K562 (cell line): ENCODE results near the gene CDT1.

Experiments used
- ATF1 ChIP-seq, 2 experiments: fragments of 450-650 bp in 1 of 2; IDR thresholded peaks; 2 replicates each; pipeline ENCODE4 v1.6.1; 2016; ENCODE audit warnings: missing compliant biosample characterization in 1 of 2, missing genetic modification characterization in 1 of 2
- ATF3 ChIP-seq, 2 experiments: fragments of 450-650 bp in 1 of 2; sonication (generic) in 1 of 2; formaldehyde crosslinking in 1 of 2; IDR thresholded peaks in 1 of 2; conservative IDR thresholded peaks in 1 of 2; 2 replicates each; pipeline versions ENCODE4 v1.6.1 to v1.8.1; 2016 to 2023; ENCODE audit warnings: mild to moderate bottlenecking in 2 of 2, moderate library complexity in 2 of 2, inconsistent platforms in 1 of 2, missing genetic modification reagents in 1 of 2
- CTCF ChIP-seq, 3 experiments: IDR thresholded peaks in 2 of 3; conservative IDR thresholded peaks in 1 of 3; 2 replicates each; pipeline ENCODE4 v1.5.1; 2011 to 2012; ENCODE audit warnings: low read length in 3 of 3, mild to moderate bottlenecking in 3 of 3, control low read depth in 2 of 3, improper control_type of control experiment in 1 of 3, inconsistent platforms in 1 of 3, low read depth in 1 of 3, mixed read lengths in 1 of 3, moderate library complexity in 1 of 3; ENCODE audit not compliant: insufficient read depth in 2 of 3
- CUX1 ChIP-seq: fragments of 200-800 bp; sonication (Bioruptor generic); IDR thresholded peaks from 2 replicates; pipeline ENCODE4 v1.6.1; 2016; ENCODE audit warnings: missing genetic modification characterization, missing compliant biosample characterization
- MYNN ChIP-seq, 2 experiments: sonication (generic); formaldehyde crosslinking in 1 of 2; IDR thresholded peaks; 2 replicates each; pipeline versions ENCODE4 v1.5.0 to v1.6.1; 2016 to 2020; ENCODE audit warnings: antibody characterized with exemption in 1 of 2, missing genetic modification reagents in 1 of 2
- NONO ChIP-seq, 2 experiments: fragments of 200-400 bp in 1 of 2; fragments of 450-650 bp in 1 of 2; formaldehyde crosslinking in 1 of 2; IDR thresholded peaks; 2 replicates each; pipeline ENCODE4 v1.6.1; 2017; ENCODE audit warnings: low read depth in 2 of 2, mild to moderate bottlenecking in 2 of 2, moderate library complexity in 2 of 2, low read length in 1 of 2
- NRF1 ChIP-seq, 2 experiments: fragments of 450-650 bp; IDR thresholded peaks in 1 of 2; conservative IDR thresholded peaks in 1 of 2; 2 replicates each; pipeline ENCODE4 v1.6.1; 2014; ENCODE audit warnings: mild to moderate bottlenecking in 2 of 2
- SNRNP70 ChIP-seq: fragments of 200-400 bp; formaldehyde crosslinking; optimal IDR thresholded peaks from 2 replicates; pipeline ENCODE3; 2017; ENCODE audit warnings: low read depth, low read length
- TARDBP ChIP-seq: fragments of 450-650 bp; IDR thresholded peaks from 2 replicates; pipeline ENCODE4 v1.6.1; 2016
- XRCC5 ChIP-seq: fragments of 200-400 bp; formaldehyde crosslinking; IDR thresholded peaks from 2 replicates; pipeline ENCODE4 v1.6.1; 2017; ENCODE audit warnings: low read depth, mild to moderate bottlenecking, low read length
- ZBTB34 ChIP-seq: fragments of 250-450 bp; sonication (Bioruptor Pico); IDR thresholded peaks from 2 replicates; pipeline ENCODE4 v1.8.0; 2021; ENCODE audit warnings: mild to moderate bottlenecking, moderate library complexity

- TF ChIP-seq NONO (IDR thresholded peaks at IDR 0.05; ENCODE audit: low read depth in 2 of 2, low read length in 1 of 2) (no peak), NRF1 (conservative IDR thresholded peaks at IDR 0.05 in 1 of 2, IDR thresholded peaks at IDR 0.05 in 1 of 2) (no peak), MYNN (IDR thresholded peaks at IDR 0.05) (no peak), MYNN (CRISPR knock-in tag; IDR thresholded peaks at IDR 0.05) (no peak), ZBTB34 (CRISPR knock-in tag) (no peak), TARDBP (no peak), ATF1 (CRISPR knock-in tag; IDR thresholded peaks at IDR 0.05) (no peak), ATF1 (tag; IDR thresholded peaks at IDR 0.05) (no peak), CTCF (IDR thresholded peaks at IDR 0.05 in 2 of 3, conservative IDR thresholded peaks at IDR 0.05 in 1 of 3; ENCODE audit: insufficient read depth in 2 of 3, low read depth in 1 of 3, low read length in 3 of 3) (no peak), XRCC5 (no peak), CUX1 (CRISPR knock-in tag) (no peak), SNRNP70 (no peak), ATF3 (IDR thresholded peaks at IDR 0.05) (no peak), ATF3 (CRISPR knock-in tag; conservative IDR thresholded peaks at IDR 0.05) (no peak)
These were observed 15.8 kb upstream of the CDT1 start for GRCh38 chr16:88787579-88788314.
